ENCODE data around the gene P2RY6.

P2RY6 gene

DNA sequence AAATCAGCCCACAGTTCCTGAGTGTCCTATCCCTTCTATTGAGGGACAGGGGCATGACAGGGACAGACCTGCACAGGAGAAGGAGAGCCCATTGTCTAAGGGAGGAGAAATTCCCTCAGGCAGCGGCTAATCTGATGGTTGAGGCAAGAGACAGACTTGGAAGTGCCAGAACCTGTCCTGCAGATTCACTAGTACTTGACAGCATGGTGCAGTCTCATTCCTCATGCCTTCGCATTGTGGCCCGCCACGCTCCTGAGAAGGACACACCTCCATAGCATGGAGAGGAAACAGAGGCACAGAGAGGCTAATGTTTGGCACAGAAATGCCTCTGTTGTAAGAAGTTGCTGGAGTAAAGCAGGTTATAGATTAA lies 3.2 kb downstream of the P2RY6 start:
- DNase-seq (ENCODE audit: low read depth in 1 of 2, low spot score in 1 of 2) = no peak

DNA sequence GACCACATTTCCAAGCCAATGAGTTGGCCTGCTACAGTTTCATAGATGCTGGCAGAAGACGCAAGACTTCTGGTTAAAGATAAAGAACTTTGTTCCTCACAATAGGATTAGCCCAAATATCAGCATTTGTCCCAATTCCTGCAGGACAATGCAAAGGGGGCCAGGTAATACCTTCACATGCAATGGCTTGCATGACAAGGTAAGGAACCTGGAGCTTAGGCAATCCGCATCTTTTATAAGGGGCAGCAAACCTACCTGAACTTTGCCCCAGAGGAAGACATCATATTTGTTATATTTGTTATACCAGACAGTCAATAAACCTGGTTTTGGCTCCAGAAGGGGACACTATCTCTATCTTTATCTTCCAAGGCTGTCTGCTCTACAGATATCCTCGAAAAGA lies 5.3 kb downstream of the P2RY6 start:
- no peak for DNase-seq (ENCODE audit: low read depth in 1 of 2, low spot score in 1 of 2)

DNA sequence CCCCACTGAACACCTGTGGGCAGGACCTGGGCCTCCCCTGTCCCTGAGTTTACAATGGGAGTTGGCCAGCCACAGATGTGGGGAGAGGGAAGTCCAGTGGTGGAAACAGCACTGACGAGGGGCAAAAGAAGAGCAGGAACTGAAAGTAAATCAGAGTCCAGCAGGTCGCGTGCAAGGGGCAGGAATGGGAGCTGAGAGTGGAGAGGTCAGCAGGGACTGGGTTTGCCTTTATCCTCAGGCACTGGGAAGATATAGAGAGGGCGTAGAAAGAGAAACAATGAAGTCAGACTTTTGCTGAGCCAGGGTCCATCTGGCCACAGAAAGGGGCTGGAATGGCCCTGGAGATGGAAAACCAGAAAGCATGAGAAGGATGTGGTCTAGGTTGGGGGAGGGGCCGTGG lies 8.5 kb downstream of the P2RY6 start:
- no peak for DNase-seq (ENCODE audit: low read depth in 1 of 2, low spot score in 1 of 2)

DNA sequence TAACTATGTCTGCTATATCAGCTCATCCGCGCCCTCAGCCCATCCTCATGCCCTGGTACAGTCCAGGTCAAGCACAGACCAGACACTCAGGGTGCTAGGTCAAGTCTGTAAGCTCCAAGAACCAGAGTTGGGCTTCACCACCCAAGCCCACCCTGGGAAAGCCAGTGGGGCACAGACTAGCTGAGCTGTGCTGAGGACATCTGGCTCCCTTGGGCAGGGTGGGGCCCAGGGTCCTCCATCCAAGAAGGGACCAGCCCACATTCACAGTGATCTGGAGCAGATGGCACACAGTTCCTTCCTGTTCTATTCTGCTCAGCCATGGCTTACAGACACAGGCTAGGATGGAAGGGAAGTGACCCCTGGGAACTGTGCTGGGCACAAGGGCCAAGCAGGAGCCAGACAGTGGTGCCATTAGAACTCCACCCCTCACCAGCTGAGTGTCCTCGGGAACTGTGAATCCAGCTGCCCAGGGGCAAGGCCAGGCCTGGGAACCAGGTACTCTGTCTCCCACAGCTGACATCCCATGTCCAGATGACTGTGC lies 9.1 kb downstream of the P2RY6 start:
- no peak for DNase-seq (ENCODE audit: low read depth in 1 of 2, low spot score in 1 of 2)

DNA sequence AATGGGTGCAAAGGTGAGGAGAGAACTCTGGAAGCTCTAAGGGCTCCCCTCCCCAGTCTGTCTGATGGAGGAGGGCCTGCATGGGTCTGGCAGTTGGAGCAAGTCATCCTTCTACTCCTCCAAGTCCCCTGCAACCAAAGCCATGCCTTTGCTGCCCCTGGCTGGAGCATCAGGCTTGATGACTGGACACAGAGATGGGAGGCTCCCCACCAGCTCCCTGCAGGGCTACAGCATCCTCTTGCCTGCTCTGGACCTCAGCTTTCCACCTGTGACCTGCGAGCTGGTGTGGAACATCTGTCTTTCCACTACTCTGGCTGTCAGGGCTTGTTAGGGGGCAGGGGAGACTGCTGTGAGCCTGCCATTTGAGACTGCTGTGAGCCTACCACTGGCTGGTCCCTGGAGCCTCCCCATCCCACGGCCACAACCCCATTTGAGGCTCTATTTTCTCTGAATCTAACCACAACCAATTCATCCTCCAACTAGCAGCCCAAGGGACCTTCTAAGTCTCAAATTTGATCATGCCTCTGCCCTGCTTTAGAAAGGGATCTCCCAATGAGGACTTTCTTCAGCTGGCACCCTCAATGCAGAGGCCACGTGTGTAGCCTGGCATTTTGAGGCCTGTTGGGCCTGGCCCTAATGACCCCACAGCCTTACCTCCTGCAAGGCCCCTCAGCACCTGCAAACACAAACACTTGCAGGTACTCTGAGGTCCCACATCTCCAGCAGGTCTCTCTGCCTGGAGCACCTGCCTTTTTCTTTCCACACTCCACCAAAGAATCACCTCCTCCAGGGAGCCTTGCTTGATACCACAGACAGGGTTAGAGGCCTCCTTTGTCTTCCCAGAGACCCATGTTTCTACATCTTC lies 9.9 kb downstream of the P2RY6 start:
- no peak for DNase-seq (ENCODE audit: low read depth in 1 of 2, low spot score in 1 of 2)

DNA sequence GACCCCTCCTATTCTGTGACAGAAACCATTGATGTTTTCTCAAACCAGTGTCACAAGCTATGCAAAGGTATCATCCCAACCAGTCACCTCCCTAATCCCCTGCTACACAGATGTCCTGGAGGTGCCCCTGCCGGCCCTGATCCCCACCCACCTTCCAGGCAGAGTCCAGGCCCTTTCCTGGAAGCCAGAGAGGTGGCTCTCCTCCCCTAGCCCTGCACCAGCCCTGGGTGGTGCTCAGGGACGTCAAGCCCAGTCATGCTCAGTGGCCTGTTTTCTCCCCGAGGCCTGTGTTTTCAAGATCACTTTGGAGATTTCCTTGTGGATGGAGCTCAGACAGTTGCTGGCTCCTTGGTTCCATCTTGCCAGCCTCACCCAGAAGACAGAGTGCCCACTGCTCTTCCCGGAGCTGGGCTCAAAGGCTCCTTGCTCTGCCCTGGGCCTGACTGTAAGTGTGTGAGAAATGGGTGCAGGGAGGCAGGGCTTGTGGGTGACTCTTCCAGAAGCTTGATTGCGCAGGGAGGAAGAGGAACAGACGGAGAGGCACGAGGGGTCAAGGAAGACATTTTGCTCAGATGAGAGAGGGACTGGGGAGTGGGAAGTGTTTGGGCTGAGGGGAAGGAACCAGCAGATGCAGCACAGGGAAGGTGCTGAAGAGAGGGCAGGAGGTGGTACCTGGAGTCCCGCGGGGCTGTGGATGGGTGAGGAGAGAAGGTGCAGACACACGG lies 11.3 kb downstream of the P2RY6 start:
- DNase-seq (ENCODE audit: low read depth in 1 of 2, low spot score in 1 of 2) = no peak

DNA sequence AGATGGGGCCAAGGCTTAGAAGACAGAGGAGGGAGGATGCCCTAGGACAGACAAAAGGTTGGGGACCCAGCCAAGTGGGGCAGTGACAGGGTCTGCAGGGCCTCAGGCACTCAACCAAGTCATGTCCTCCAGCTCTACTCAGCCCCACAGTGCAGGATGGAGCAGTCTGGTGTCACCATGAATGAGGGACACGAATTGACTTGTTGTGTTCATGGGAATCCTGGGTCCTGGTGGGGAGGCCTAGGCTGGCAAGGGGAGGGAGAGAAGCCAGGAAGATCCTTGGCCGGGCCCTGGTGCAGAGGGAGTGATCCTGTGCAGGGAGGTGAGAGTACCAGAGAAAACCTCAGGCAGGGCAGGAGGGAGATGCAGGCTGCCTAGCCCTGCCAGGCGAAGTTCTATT lies 12.0 kb downstream of the P2RY6 start:
- no peak for DNase-seq (ENCODE audit: low read depth in 1 of 2, low spot score in 1 of 2)

DNA sequence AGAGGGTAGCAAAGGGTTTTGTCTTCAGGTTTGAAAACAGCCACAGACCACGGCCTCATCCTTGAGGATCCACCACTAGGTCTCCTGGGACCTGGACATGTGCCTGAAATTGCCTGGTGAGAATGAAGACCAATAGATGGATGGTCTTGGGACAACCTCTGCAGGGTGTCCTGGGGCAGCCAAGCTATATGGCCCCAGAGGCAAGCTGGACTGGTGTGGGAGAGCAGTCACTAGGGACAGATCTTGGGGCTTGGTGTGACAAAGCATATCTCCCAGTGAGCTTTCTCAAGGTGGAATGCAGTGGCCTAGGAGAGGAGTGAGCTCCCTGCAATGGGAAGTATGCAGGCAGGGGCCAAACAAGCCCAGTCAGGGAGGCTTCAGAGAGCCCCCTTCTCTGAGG lies 13.6 kb downstream of the P2RY6 start:
- no peak for DNase-seq (ENCODE audit: low read depth in 1 of 2, low spot score in 1 of 2)

DNA sequence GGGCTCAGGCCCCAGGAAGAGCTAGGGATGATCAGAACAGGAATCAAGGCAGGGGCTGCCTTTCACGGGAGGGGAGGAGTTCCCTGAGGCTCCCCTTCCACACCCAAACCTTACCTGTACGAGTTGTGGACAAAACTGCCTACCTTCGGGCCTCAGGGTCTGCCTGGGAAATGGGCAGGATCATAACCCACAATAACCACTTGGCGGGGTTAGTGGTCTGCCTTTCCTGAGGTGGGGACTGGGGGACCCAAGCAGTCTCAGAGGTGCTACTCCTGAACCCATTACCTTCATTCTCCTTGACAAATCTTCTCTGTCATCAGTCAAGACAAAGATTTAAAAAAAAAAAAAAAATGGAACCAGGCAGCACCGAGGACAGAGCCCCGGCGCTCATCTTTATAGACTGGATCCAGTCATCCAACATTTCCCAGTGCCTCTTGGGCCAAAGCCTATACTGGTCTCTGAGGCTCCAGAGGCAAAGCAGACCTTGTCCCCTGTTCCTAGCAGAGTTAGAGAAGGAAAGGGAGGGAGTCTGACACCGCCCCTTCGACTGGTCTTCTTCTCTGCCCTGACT lies 14.2 kb downstream of the P2RY6 start:
- DNase-seq (ENCODE audit: low read depth in 1 of 2, low spot score in 1 of 2) = no peak

DNA sequence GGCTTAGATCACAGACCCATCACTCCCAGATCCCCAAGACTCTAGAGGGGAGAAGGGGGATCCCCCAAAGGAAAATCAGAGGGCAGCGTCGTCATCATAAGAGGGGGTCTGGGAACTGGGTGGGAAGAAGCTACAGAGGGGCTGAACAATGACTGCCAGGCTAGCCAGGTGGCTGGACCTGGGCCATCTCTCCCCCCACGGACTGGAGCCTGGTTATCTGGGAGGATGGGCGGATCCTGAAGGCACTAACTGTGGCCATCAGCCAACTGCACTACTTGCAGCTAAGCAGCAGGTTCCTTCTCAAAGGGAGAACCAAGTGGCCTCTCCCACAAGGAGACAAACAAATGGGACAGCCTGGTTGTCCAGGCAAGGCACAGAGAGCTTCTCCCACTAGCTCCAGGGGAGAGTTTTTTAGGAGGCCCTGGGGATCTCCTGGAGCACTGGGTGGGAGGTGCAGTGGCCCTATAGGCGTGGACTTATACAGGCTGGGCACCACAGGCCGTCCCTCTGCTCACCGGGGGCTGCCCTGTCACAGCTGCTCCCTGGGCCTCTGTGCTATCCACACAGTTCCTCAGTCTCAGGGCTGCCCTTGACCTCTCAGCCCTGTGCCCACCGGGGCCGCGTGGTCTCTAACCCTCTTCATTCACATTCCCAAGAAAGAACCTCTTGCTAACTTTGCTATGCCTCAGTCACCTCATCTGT lies 15.4 kb downstream of the P2RY6 start:
- DNase-seq (ENCODE audit: low read depth in 1 of 2, low spot score in 1 of 2) = no peak

DNA sequence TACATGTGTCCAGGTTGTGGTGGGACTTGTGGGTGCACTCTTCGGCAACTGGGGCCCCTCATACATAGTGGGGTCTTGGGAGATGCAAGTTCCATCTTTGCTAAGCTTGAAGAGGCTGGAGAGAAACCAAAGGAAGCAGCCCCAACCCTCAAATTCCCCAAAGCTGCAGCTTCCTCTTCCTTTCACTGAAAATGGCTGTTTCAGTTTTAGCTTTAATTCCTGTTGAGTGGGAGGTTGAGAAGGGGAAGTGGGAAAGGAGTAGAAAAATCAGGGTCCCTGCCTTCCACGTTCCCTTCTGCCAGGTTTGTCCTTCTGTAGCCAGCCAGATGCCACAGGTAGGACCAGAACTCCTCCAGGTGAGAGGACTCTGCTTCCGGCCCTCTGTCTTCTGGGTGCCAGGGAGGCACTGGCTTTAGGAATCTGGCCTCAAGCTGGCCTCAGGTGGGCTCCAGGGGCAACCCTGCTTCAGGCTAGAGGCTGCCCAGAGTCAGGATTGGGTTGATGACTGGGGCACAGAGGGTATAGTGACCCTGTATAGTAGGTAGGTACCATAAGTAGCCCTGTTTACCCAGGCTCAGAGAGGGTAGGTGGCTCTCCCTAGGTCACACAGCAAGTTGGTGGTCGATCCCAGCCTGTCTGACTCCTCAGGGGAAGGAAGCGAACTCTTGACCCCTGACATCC lies 16.2 kb downstream of the P2RY6 start:
- no peak for DNase-seq (ENCODE audit: low read depth in 1 of 2, low spot score in 1 of 2)

DNA sequence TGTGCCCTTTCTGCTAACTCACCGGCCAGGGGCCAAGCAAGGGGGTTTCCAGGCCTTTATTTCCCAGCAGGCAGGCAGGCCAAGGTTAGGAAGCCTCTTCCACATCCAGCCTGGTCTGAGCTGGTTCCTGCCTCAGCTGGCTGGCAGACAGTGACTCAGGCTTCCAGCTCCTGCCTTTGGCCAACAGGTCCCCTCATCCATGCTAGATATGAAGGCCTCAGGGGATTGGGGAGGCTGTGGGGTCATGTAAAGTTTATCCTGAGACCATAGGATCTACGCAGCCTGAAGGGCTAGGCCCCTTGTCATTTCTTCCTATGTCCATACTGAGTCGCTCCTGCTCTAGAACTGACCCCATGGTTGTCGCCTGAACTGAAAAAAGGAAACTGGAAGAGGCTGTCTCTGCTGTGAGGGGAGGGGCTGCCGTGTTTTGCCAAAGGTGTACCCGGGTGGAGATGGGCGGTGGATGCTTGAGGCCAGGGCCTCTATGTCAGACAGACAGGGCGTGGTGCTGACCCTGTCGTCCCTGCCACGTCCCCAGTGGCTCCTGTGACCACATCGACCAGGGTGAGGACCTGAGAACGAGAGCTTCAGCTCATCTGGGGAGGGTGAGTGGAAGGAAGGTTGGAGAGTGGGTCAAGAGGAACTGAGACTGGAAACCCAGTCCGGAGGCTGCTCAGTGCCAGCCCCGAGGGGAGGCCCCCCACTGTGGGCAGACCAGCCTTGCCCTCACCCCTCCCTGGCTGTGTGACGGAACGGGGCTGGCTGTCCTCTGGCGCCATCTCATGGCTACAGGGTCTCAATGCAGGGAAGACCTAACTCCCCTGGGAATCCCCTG lies 17.0 kb downstream of the P2RY6 start:
- no peak for DNase-seq (ENCODE audit: low read depth in 1 of 2, low spot score in 1 of 2)

DNA sequence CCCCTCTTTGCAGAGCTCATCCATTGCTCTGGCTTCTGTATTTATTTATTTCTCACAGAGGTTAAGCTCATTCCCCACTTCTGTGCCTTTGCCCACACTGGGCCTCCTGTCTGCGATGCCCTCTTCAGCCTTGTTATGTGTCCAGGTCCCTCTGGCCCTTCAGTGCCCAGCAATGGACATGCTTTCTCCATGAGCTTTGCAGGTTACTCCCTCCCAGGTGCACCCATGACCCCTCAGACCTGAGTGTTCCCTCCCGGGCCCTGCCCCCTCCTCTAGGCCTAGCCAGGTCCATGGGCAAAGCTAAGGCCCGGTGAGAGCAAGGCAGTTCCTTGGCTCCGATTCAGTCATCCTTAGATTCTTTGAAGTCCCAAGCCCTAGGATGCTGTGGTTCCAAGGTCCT lies 18.4 kb downstream of the P2RY6 start:
- no peak for DNase-seq (ENCODE audit: low read depth in 1 of 2, low spot score in 1 of 2)

DNA sequence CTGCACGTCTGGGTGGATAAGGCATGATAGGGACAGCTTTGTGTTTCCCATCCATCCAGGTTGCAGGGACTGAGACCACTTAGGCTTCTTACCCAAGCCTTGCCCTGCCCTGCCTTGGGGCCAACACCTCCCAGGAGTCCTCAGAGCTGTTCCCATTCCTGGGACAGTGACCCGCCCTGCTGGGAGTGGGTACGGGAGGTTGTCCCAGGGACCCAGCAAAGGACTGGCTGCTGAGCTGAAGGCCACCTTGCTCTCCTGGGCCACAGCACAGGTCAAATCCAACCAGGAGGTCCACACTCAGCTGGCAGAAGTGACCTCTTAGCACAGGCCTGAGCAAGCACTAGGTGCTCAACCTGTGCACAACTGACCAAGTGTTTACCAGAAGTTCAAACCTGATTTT lies 19.1 kb downstream of the P2RY6 start:
- no peak for DNase-seq (ENCODE audit: low read depth in 1 of 2, low spot score in 1 of 2)

DNA sequence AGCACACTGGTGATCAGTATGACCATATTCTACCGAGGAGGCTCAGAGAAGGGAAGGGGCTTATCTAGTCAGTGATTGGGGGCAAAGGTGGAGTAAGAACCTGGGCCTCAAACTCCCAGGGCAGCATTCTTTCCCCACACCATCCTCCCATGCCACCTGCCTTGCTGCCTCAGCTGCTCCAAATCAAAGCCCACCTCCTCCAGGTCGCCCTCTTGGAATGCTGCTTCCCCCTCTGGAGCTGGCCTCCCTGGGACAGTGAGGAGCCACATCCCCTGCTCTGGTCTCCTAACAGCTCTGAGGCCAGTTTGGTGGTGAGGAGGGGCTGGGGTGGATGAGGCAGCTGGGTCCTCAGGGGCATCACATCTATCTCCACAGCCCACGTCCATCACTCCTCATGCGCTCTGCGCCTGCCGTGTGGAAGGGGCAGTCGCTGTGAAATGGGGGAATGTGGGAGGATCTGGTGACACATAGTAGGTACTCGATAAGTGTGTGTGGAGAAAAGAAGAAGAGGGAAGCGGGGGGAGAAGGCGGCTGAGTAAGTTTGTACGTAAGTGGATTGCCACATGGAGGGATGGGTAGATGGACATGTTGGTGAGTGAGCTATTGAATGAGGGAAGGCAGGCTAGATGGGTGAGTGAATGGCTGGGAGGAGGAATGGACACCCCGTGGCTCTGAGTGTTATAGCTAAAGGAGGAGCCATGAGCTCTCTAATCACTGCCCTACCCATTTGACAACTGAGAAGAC lies 19.8 kb downstream of the P2RY6 start:
- no peak for DNase-seq (ENCODE audit: low read depth in 1 of 2, low spot score in 1 of 2)

DNA sequence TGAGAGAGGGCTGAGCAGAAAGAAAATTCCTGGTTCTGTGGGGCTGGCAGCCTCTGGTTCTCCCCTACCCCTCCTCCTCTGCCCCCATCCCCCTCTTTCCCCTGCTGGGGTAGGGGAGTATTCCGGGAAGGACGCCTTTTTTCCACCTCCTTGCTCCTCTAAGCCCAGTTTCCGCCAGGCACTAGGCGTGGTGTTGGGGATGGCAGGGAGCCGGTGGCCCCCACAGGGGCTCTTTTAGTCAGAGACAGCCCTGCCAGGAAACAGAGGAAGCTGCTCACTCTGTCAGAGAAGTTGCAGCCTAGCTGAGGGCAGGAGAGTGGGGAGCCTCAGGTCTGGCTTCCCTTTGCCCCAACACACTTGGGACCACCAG lies 20.4 kb downstream of the P2RY6 start:
- DNase-seq (ENCODE audit: low read depth in 1 of 2, low spot score in 1 of 2) = no peak

DNA sequence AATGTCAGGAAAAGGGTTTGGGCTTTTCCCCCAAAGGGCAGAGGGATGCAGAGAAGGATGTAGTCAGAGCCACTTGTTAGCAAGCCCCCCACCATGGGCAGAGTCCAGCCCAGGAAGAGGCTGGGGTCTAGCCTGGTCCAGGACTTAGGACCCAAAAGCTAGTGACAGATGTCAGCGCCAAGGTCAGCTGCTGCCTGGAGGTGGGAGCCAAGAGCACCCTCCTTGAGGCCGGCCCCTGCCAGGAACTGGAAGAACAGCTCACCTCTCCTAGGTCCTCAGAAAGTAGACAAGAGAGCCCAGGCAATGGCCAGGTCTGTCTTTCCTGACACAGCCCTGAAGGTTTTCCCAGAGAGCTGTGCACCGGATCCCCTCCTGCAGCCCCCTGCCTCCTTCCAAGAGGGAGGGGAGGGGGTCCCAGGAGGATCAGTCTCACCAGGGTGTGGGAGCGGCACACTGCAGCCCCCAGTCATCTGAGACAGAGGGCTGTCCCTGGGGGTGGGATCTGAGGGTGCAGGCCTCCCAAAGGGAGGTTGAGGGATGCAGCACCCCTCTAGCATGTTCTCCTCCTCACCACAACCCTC lies 21.3 kb downstream of the P2RY6 start:
- DNase-seq (ENCODE audit: low read depth in 1 of 2, low spot score in 1 of 2) = no peak

DNA sequence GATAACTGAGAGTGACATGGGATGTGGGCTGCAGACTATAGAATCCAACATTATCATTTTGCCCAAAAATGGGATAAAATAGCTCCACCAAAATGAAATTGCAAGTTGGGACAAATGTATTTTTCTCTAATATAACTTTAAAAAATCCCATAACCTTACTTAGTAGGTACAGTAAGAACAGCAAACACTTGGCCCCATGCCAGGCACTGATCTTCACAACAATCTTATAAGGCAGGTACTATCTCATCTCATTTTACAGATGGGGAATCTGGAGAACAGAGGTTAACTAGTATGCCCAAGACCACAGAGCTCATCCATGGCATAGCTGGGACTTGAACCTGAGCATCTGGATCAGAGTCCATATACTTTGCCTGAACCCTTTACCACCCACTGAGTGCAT lies 22.5 kb downstream of the P2RY6 start:
- DNase-seq (ENCODE audit: low read depth in 1 of 2, low spot score in 1 of 2) = no peak
